Parathyroid adenoma (tissue), 2 donors: ENCODE data around the gene FCGR2B.

ENCODE experiments used
- H2AFZ ChIP-seq: fragments of 300-600 bp; sonication (generic); one replicate; pipeline ENCODE4 v1.7.0; 2017; ENCODE audit warnings: antibody characterized with exemption, mild to moderate bottlenecking
- H3K27ac ChIP-seq: fragments of 300-600 bp; sonication (generic); one replicate; pipeline ENCODE4 v1.7.0; 2017
- H3K27me3 ChIP-seq: fragments of 300-600 bp; sonication (generic); one replicate; pipeline ENCODE4 v1.7.0; 2017; ENCODE audit warnings: low read length; ENCODE audit not compliant: control insufficient read depth, insufficient read depth
- H3K36me3 ChIP-seq: fragments of 300-600 bp; sonication (generic); one replicate; pipeline ENCODE4 v1.7.0; 2017; ENCODE audit warnings: low read length; ENCODE audit not compliant: control insufficient read depth, insufficient read depth
- H3K4me1 ChIP-seq: fragments of 300-600 bp; sonication (generic); one replicate; pipeline ENCODE4 v1.7.0; 2017; ENCODE audit warnings: control low read depth
- H3K4me2 ChIP-seq: fragments of 300-600 bp; sonication (generic); one replicate; pipeline ENCODE4 v1.7.0; 2017; ENCODE audit warnings: low read length
- H3K4me3 ChIP-seq: fragments of 300-600 bp; sonication (generic); one replicate; pipeline ENCODE4 v1.7.0; 2017; ENCODE audit warnings: low read depth, low read length
- H3K79me2 ChIP-seq: fragments of 300-600 bp; sonication (generic); one replicate; pipeline ENCODE4 v1.7.0; 2017; ENCODE audit warnings: control low read depth
- H3K9ac ChIP-seq: fragments of 300-600 bp; sonication (generic); one replicate; pipeline ENCODE4 v1.7.0; 2017; ENCODE audit warnings: mild to moderate bottlenecking
- H3K9me3 ChIP-seq: fragments of 300-600 bp; sonication (generic); one replicate; pipeline ENCODE4 v1.7.0; 2017; ENCODE audit warnings: low read length; ENCODE audit not compliant: control insufficient read depth
- CTCF ChIP-seq: fragments of 300-600 bp; sonication (generic); IDR thresholded peaks from one replicate; pipeline ENCODE4 v1.7.0; 2017; ENCODE audit warnings: antibody characterized with exemption, mild to moderate bottlenecking
- donor health status: primary hyperparathyroidism.

Gene FCGR2B

GRCh38 chr1:161706113-161706481 is 43.2 kb downstream of the FCGR2B start:
- H3K27ac ChIP-seq = no peak overlapping the region
- no peak overlapping the region for H3K4me3 ChIP-seq
- no peak for TF ChIP-seq CTCF

GRCh38 chr1:161706482-161707347 is 43.8 kb downstream of the FCGR2B start, which contains the start of gene FCRLA:
Gene FCRLA (plus strand): TSS chr1:161707229. CDS start chr1:161707265, 36 bp downstream.
- Histone ChIP-seq H3K4me2 (no peak within 1 kb of the TSS), H3K36me3 (no peaks in the 10 kb centered on the region), H3K27me3 (no peaks in the 10 kb centered on the region), H3K4me1 (no peaks in the 10 kb centered on the region), H3K79me2 (no peaks in the 10 kb centered on the region), H3K9me3 (no peaks in the 10 kb centered on the region), H3K4me3 (no peak within 1 kb of the TSS), H3K27ac (no peak within 1 kb of the TSS), H3K9ac (no peak within 1 kb of the TSS), H2AFZ (no peak within 1 kb of the TSS)
- no peak for TF ChIP-seq CTCF

More at GRCh38 chr1:161706113-161706481, 43.2 kb downstream of the FCGR2B start:
- Histone ChIP-seq H3K36me3 (no peaks in the 10 kb centered on the region), H3K79me2 (no peaks in the 10 kb centered on the region), H3K9me3 (no peaks in the 10 kb centered on the region), H3K9ac (no peak overlapping the region), H2AFZ (no peak overlapping the region), H3K4me1 (no peaks in the 10 kb centered on the region), H3K27me3 (no peaks in the 10 kb centered on the region), H3K4me2 (no peak overlapping the region)

GRCh38 chr1:161707503-161707902 is 44.6 kb downstream of the FCGR2B start:
- Histone ChIP-seq H3K79me2 (no peaks in the 10 kb centered on the region), H3K4me2 (no peak overlapping the region), H3K9ac (no peak overlapping the region), H3K4me3 (no peak overlapping the region), H3K4me1 (no peaks in the 10 kb centered on the region), H3K9me3 (no peaks in the 10 kb centered on the region), H2AFZ (no peak overlapping the region), H3K27me3 (no peaks in the 10 kb centered on the region), H3K27ac (no peak overlapping the region), H3K36me3 (no peaks in the 10 kb centered on the region)
- no peak for TF ChIP-seq CTCF

GRCh38 chr1:161709373-161709772 is 46.4 kb downstream of the FCGR2B start:
- no peaks in the 10 kb centered on the region for H3K27me3 ChIP-seq
- H3K4me3 ChIP-seq = no peak overlapping the region
- no peaks in the 10 kb centered on the region for H3K36me3 ChIP-seq
- no peaks in the 10 kb centered on the region for H3K79me2 ChIP-seq
- H3K4me1 ChIP-seq = no peaks in the 10 kb centered on the region
- no peak overlapping the region for H2AFZ ChIP-seq
- H3K9me3 ChIP-seq = no peaks in the 10 kb centered on the region
- H3K9ac ChIP-seq = no peak overlapping the region
- no peak for TF ChIP-seq CTCF
- no peak overlapping the region for H3K27ac ChIP-seq
- no peak overlapping the region for H3K4me2 ChIP-seq

GRCh38 chr1:161710560-161710959 is 47.6 kb downstream of the FCGR2B start:
- H3K9me3 ChIP-seq = no peaks in the 10 kb centered on the region
- H3K27ac ChIP-seq = no peak overlapping the region
- no peaks in the 10 kb centered on the region for H3K79me2 ChIP-seq
- no peak overlapping the region for H3K4me3 ChIP-seq
- TF ChIP-seq CTCF = no peak
- H3K4me1 ChIP-seq = no peaks in the 10 kb centered on the region
- H3K36me3 ChIP-seq = no peaks in the 10 kb centered on the region
- H3K27me3 ChIP-seq = no peaks in the 10 kb centered on the region
- H3K4me2 ChIP-seq = no peak overlapping the region
- H2AFZ ChIP-seq = no peak overlapping the region
- H3K9ac ChIP-seq = no peak overlapping the region
